NCI-H2171 (cell line): ENCODE results near the gene LAMA5.

Experiments
- DNase-seq: peaks from one replicate; lab custom pipeline; 2025; lab: John Stamatoyannopoulos, UW

The LAMA5 gene

GRCh38 chr20:62301111-62301668 is 65.9 kb downstream of the LAMA5 start:
- DNase-seq = no peak

GRCh38 chr20:62300319-62300718 is 66.8 kb downstream of the LAMA5 start:
- DNase-seq = no peak

- no peak for DNase-seq
Measured at GRCh38 chr20:62299666-62300236, 67.4 kb downstream of the LAMA5 start.

- no peak for DNase-seq
Measured at GRCh38 chr20:62298577-62299249, 68.4 kb downstream of the LAMA5 start.

GRCh38 chr20:62297449-62298227 is 69.5 kb downstream of the LAMA5 start:
- no peak for DNase-seq

- no peak for DNase-seq
Measured at GRCh38 chr20:62296724-62297448, 70.2 kb downstream of the LAMA5 start.

GRCh38 chr20:62294516-62294915 is 72.6 kb downstream of the LAMA5 start:
- no peak for DNase-seq

GRCh38 chr20:62293946-62294345 is 73.2 kb downstream of the LAMA5 start:
- DNase-seq = no peak

GRCh38 chr20:62293111-62293784 is 73.9 kb downstream of the LAMA5 start:
- DNase-seq = no peak

- DNase-seq = no peak
Measured at GRCh38 chr20:62292108-62292507, 75.0 kb downstream of the LAMA5 start.

- DNase-seq = no peak
Measured at GRCh38 chr20:62291251-62292066, 75.7 kb downstream of the LAMA5 start.

- no peak for DNase-seq
Measured at GRCh38 chr20:62289898-62290297, 77.2 kb downstream of the LAMA5 start.

- no peak for DNase-seq
Measured at GRCh38 chr20:62289131-62289530, 78.0 kb downstream of the LAMA5 start.

GRCh38 chr20:62288535-62289105 is 78.5 kb downstream of the LAMA5 start:
- no peak for DNase-seq

GRCh38 chr20:62287759-62288534 is 79.2 kb downstream of the LAMA5 start:
- DNase-seq = no peak

GRCh38 chr20:62287129-62287528 is 80.0 kb downstream of the LAMA5 start:
- no peak for DNase-seq

- no peak for DNase-seq
Measured at GRCh38 chr20:62286493-62287064, 80.5 kb downstream of the LAMA5 start.

GRCh38 chr20:62285722-62286121 is 81.4 kb downstream of the LAMA5 start:
- DNase-seq = no peak

- no peak for DNase-seq
Measured at GRCh38 chr20:62285151-62285550, 82.0 kb downstream of the LAMA5 start.
